Muscle of arm (tissue), 12 donors: ENCODE results near the gene MORN3. TPM values are rescaled to one million over a fixed set of nuclear protein-coding genes. Genes with fewer than 3 reads are reported as not detected.
"Not testable (repeated sequence)": the region's sequence is repeated elsewhere in the genome, so short reads cannot be mapped to it uniquely, and the experiment has no call there.

Source experiments
- DNase-seq: peaks from one replicate; pipeline ENCODE4 v3.0.0-alpha.2; 2013
- polyA plus RNA-seq, 12 donors: library from polyadenylated mRNA; unstranded; fragments of 120-200 nt; gene quantifications; one replicate each; pipeline ENCODE4 v1.2.1, GENCODE V29; 2013; ENCODE audit not compliant: insufficient read length in 12 of 12

Gene MORN3
- polyA plus RNA-seq, 12 donors: 0.08 to 2.2 (median 0.27) TPM; not detected in 2

DNA sequence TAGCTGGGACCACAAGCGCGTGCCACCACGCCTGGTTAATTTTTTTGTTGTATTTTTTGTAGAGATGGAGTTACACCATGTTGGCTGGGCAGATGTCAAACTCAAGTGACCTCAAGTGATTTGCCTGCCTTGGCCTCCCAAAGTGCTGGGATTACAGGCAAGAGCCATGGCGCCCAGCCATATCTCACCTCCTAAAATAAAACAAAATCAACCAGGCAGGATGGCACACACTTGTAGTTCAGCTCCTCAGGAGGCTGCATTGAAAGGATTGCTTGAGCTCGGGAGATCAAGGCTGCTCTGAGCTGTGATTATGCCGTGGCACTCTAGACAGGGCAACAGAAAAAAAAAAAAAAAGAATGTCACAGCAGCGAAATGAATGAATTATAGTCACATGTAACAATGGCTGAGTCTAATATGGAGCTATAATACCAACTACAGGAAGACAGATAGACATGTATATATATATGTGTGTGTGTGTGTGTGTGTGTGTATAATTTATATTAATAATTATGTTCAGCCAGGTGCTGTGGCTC, 23.8 kb upstream of the MORN3 start:
- DNase-seq: no peak

DNA sequence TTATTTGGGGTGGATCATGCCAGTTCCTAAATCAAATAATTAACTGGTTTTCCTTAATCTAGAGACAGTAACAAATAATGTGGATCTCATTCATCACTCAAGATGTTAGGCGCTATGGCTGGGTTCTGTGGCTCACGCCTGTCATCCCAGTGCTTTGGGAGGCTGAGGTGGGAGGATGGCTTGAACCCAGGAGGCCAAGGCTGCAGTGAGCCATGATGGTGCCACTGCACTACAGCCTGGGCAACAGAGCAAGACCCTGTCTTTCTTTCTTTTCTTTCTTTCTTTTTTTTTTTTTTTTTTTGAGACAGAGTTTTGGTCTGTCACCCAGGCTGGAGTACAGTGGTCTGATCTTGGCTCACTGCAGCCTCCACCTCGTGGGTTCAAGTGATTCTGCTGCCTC, 23.3 kb upstream of the MORN3 start:
- DNase-seq: not testable (repeated sequence)

DNA sequence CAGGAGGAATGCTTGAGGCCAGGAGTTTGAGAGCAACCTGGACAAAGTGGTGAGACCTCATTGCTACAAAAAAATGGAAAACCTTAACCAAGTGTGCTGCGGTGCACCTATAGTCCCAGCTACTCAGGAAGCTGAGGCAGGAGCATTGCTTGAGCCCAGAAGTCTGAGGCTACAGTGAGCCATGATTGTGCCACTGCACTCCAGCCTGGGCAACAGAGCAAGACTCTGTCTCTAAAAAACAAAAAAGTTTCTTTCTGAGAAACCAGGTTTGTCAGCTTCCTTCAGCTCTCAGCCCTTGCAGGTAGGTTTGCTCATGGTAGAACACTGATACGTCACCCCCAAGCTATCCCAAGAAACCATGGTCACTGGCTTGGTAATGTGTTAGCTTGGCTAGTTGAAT, 20.0 kb upstream of the MORN3 start:
- DNase-seq: no peak

DNA sequence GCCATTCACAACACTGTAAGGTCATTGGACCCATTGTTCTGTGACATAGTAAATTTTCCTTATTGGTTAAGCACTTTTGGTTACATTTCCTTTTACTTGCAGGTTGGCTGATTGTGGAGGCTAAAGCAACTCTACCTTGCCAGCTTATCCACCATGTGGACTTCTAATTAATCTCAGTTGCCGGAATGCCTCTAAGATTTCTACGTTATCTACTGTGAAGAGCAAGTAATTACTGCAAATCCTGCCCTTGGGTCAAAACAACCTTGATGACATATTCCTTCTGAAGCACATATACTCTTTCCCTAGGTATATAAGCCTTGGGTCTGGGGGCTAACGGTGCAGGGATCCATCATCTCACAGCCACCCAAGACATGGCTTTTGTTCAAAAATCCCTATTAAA, 19.5 kb upstream of the MORN3 start:
- DNase-seq: no peak

DNA sequence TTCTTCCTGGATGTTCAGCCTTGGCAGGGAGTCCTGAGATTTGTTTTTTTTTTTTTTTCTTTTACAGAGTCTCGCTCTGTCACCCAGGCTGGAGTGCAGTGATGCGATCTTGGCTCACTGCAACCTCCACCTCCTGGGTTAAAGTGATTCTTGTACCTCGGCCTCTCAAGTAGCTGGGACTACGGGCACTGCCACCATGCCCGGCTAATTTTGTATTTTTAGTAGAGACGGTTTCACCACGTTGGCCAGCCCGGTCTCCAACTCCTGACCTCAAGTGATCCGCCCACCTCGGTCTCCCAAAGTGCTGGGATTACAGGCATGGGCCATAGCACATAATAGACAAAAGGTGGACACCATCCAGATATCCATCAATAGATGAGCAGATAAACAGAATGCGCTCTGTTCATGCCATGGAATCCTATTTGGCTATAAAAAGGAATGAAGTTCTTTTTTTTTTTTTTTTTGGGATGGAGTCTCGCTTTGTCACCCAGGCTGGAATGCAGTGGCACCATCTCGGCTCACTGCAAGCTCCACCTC, 10.3 kb upstream of the MORN3 start:
- DNase-seq: not testable (repeated sequence)

DNA sequence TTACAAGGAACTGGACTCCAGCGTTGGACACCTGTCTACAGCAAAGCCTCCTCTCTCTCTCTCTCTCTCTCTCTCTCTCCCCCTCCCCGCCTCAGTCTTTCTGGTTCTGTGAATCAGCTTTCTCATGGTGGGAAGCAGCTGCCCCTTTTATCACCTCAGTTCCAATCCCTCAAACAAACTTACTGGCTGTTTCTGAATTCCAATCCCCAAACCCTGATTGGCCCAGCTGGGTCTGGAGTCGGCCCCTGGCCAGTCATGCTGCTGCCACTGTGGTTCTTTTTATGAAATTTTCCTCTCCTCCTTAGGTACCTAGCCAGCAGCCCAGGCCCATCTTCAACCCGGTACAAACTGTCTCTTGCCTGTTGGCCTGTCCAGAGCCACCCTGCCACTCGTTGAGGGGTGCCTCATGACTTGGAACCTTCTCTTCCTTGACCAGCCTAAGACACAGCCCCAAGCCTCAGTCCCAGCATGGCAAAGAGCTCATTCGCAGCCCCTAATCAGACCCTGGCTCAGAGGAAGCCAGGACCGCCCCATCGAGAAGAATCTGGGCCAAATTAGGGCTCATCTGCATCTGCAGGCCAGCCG, 9.4 kb upstream of the MORN3 start:
- no peak for DNase-seq

DNA sequence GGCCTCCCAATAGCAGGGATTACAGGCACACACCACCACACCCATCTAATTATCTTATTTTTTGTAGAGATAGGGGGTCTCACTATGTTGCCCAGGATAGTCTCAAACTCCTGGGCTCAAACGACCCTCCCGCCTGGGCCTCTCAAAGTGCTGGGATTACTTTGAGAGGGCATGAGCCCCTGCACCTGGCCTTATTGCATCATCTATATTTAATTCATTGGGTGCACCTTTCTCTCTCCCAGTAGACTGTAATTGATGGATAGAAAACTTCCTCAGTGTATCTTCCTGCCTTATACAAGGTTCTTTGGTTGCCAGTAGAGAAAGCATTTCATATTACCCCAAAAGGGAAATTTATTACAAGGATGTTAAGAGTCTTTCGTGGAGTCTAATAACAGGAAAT, 8.9 kb upstream of the MORN3 start:
- DNase-seq: no peak

DNA sequence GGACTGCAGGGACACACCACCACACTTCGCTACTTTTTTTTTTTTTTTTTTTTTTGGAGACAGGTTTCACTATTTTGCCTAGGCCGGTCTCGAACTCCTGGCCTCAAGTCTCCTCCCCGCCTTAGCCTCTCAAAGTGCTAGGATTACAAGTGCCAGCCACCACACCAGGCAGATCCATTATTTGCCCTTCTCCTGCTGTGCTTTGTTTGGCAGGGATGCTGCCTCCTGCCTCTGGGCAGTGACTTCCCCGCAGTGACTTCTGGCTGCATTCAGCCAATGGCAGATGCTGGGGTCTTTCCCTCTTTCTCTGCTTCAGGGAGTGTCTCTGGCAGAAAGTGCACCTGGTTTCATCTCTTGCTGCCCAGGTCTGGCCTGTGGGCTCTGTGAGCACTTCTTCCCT, 6.7 kb upstream of the MORN3 start:
- DNase-seq: no peak

DNA sequence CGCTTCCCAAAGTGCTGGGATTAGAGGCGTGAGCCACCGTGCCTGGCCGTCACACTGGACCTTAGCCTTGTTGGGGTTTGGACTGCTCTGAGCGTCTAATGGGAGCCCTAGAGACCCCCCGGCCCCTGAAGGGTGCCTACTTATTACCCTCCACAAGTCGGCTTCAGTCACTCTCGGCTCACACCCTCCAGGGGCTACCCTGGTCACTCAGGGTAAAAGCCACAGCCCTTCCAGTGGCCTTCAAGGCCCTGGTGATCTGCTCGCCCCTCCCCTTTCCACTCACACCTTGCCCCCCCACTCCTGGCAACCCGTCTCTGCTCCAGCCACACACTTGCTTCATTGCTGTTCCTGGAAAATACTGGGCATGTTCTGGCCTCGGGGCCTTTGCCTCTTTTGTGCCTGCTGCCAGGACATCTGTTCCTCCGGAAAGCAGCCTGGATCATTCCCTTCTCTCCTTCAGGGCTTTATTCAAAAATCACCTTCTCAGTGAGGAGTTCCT, 3.6 kb upstream of the MORN3 start:
- peak; percentile 55 for DNase-seq

DNA sequence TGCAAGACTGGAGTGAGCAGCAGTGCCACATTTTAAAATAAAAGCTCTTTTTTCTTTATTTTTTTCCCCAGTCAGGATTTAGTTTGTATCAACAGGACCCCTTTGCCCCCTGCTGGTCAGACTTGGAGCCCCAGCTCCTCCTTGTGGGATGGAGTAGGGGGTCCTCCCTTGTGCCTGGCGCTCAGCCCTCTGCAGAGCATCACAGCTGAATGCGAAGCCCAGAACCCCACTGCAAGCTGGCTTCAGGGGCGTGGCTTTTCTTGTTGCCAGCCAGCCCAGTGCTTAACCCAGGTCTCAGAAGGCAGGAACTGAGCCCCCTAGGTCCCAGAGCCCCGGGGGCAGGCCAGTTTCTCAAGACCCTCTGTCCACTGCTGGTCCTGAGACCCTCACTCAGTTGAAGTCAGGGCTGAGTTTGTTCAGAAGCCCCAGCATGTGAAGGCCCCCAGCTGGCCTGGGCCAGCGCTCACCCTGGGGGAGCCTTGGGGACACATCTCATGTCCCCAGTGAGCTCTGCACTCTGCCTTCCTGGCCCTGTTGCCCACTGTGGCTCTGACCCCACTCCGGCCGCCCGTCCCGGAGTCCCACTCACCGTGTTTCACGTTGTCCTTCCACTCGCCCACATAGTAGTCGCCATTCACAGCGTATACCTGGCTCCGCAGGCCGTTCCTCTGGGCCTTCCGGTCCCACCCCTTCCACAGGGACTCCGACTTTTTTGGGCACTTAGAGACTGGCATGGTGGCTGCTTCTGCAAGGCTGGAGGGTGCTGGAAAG, 519 bp downstream of the MORN3 start:
- peak; percentile 53 for DNase-seq

DNA sequence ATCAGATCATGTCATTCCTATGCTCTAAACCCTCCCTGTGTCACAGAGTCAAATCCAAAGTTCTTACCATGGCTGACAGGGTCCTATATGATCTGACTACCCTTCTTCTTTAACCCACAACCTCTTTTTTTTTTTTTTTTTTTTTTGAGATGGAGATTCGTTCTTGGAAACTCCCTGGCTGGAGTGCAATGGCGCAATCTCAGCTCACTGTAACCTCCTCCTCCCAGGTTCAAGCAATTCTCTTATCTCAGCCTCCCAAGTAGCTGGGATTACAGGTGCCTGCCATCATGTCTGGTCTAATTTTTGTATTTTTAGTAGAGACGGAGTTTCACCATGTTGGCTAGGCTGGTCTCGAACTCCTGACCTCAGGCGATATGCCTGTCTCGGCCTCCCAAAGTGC, 2.6 kb downstream of the MORN3 start:
- not testable (repeated sequence) for DNase-seq

DNA sequence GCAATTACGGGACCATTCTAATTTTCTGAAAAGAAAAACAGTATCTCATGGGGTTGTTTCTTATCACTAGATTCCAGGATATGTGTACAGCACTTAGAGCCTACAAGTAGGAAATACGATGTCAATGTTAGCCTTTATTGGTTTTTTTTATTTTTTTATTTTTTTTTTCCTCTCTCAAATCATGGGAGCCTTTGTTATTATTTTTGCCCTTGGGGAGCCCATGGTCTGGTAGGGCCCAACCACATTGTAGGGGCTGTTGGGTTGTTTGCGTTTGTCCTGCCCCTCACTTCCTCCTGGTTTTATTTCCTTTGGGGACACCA, 5.9 kb downstream of the MORN3 start:
- DNase-seq: no peak

DNA sequence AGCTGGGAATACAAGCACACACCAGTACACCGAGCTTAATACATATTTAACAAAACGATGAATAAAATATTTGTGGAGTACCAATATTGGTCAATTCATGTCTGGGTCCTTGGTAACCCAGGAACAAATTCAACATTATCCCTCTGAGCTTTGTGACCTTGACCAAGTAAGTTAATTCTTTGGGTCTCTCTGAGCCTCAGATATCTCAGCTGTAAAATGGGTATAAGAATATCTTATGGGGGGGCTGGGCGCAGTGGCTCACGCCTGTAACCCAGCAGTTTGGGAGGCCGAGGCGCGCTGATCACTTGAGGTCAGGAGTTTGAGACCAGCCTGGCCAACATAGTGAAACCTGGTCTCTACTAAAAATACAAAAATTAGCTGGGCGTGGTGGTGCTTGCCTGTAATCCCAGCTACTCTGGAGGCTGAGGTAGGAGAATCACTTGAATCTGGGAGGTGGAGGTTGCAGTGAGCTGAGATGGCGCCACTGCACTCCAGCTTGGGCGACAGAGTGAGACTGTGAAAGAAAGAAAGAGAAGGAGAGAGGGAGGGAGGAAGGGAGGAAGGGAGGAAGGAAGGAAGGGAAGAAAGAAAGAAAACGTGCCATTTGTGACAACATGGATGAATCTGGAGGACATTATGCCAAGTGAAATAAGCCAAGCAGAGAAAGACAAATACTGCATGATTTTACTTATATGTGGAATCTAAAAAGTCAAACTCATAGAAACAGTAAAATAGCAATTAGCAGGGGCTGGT, 7.9 kb downstream of the MORN3 start:
- DNase-seq: not testable (repeated sequence)

DNA sequence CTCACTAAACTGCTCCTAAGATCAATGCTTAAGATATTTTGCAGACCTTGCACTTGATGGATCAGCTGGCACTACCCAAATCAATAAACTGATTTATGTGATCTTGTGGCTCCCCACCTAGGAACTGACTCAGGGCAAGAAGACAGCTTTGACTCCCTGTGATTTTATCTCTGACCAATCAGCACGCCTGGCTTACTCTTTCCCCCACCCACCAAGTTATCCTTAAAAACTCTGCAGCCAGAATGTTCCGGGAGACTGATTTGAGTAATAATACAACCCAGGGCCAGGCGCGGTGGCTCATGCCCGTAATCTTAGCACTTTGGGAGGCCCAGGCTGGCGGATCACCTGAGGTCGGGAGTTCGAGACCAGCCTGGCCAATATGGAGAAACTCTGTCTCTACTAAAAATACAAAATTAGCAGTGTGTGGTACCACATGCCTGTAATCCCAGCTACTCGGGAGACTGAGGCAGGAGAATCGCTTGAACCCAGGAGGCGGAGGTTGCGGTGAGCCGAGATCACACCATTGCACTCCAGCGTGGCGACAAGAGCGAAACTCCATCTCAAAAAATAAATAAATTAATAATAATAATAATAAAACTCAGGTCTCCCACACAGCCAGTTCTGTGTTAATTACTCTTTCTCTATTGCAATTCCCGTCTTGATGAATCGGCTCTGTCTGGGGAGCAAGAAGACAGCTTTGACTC, 12.0 kb downstream of the MORN3 start:
- DNase-seq: no peak

DNA sequence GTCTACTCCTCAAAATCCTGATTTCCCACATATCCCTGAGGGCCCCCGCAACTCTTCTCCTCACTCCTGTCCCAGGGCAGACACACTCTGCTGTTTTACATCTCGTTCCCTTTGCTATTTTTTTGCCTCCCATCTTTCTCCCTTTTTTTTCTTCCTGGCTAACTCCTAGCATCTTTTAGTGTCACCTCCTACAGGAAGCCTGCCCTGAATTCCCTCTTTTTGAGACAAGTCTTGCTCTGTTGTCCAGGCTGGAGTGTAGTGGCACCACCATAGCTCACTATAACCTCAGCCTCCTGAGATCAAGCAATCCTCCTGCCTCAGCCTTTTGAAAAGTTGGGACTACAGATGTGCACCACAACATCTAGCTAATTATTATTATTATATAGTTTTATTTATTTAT, 13.3 kb downstream of the MORN3 start:
- no peak for DNase-seq

DNA sequence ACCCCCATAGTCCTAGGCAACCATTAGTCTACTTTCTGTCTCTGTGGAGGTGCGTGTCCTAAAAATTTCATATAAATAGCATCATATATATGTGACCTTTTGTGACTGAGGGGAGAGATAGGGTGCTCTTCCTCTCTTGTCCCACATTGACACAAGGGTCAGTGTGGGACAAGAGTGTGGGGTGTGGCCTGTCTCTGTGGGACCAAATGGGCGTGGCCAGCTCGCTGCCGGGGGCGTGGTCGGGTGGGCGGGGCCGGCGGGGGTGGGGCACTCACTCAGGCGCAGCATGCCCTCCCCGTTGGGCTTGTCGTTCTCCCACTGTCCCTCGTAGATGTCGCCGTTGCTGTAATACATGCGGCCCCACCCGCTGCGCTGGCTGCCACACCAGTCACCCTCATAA, 15.5 kb downstream of the MORN3 start:
- no peak for DNase-seq

DNA sequence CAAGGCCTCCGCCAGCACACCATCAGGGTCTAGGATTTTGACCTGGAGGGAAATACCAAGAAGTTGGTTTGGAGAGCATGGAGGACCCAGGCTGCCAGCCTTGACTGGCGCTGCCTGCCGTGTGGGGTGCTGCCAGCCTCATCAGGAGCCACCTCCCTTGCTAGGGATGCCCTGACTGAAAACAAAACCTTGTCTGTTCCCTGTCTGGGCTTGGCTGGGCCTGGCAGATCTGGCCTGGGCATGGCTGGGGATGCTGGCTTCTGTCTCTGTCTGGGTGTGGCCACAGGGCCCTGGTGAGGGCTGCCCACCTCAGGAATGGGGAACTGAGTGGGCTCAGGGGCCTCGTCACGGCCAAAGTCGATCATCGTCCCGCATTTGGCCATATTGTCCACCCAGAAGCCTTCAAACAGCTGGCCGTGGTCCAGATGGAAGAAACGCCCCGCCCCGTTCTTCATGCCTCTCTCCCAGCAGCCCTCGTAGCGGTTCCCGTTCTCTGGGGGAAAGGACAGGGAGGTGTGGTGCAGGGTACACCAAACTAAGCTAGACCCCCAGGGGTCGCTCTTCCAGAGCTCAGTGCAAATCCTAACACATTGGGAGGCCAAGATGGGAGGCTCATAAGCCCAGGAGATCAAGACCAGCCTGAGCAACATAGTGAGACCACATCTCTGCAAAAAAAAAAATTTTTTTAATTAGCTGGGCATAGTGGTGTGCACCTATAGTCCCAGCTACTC, 16.5 kb downstream of the MORN3 start:
- no peak for DNase-seq

DNA sequence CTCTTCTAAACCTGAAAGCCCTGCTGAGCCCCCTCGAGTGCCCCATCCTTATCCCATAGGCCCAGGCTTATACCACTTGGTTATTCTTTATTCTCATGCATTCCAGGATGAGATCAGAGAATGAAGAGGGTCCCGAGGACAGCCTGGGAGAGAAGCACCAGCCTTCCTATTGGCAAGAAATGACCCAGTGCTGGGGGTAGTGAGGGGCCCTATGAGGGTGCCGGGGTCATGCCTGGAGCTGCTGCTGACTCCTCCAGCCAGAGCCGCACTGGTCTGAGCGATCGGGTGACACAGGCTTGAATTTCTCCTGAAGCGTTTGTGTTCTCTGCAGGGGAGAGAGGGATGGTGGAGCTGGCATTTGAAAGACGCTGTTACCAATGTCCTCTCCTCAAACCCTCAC, 18.1 kb downstream of the MORN3 start:
- no peak for DNase-seq

DNA sequence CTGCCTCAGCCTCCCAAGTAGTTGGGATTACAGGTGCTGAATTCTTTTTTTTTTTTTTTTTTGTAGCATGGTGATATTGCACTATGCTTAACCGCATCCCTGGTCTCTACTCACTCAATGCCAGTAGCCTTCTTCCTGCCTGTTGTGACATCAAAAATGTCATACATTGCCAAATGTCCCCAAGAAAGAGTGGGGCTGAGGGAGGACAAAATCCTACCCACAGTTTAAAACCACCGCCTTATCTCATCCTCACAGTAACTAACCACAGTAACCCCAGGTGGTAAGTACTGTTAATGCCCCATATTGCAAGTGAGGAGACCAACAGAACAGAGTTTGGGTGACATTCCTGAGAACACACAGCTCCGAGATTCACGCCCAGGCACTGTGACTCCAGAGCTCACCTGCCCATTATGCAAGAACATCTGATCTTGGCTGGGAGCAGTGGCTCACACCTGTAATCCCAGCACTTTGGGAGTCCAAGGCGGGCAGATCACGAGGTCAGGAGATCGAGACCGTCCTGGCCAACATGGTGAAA, 19.6 kb downstream of the MORN3 start:
- no peak for DNase-seq

DNA sequence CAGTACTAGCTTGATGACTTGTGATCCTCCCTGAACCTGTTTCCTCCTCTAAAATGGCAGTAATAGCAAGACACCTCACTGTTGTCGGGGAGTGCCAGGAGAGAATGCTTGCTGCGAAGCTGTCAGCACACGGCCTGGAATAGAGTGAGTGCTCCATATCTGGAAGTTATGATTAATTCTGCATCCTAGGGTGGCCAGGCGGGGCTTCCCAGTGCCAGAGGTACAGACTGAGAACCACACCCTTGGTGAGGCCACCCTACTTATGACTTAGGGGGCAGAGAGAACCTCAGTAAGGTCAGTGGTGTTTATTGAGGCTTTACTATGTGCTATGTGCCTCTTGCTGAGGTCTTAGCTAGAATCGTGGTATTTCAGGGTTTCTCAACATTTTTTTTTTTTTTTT, 20.1 kb downstream of the MORN3 start:
- no peak for DNase-seq
